GM18867 (cell line): ENCODE data around the gene HELLS.
"Not testable (repeated sequence)": the region's sequence is repeated elsewhere in the genome, so short reads cannot be mapped to it uniquely, and the experiment has no call there.

Experiments used
- ATAC-seq: cut with Tn5 transposase; IDR thresholded peaks from one replicate; pipeline ENCODE4 v1.9.1; 2021; ENCODE audit warnings: mild to moderate bottlenecking, moderate library complexity; ENCODE audit not compliant: unreplicated experiment

The HELLS gene

GRCh38 chr10:94545391-94546048, at the start of gene HELLS:
TSS of gene HELLS (plus strand) at chr10:94545788. CDS start at chr10:94545922, 134 bp downstream.
- ATAC-seq = peak; percentile 76

DNA sequence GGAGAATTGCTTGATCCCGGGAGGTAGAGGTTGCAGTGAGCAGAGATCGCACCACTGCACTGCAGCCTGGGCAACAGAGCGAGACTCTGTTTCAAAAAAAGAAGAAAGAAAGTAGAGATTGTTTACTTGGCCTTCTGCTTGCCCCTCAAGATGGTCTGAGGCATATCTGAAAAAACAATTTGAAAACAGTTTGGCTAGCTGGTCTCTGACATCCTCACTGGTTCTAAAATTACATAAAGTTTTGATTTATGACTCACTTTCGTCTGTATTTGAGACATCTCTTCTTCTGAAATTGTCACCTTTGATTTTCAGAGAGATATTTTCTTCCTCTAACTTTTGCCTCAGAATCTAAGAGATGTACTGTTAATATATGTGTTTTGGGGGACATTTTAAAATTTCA, 49.6 kb upstream of the HELLS start:
- ATAC-seq = peak; percentile 83

DNA sequence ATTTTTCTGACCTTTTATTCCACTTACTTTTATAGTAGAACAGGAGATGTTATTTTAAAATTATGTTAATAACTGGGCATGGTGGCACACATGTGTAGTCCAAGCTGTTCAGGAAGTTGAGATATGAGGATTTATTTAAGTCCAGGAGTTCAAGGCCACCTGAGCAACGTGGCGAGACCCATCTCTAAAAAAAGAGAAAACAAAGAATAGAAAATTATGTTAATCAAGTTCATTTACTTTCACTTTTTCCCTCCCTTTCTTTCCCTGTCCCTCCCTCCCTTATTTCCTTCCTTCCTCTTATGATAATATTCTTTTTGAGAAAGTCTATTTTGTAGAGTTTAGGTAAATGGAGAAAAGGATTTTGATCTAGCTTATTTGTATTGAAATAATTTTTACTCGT, 48.9 kb upstream of the HELLS start:
- ATAC-seq = no peak

DNA sequence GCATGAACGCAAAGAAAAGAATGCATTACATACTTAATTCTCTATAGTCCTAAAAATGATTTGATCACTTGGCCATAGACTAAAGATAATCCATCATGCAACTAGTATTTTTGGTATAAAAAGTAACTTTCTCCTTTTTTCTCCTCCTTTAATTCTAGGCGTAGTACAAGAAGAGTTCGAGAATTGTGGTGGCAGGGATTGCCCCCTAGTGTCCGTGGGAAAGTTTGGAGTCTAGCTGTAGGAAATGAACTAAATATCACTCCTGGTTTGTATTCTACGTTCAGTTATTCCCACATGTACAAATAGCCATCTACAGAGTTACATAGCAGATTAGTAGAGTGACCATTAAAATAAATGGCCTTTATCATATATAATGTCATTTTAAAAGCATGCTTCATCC, 45.5 kb upstream of the HELLS start:
- no peak for ATAC-seq

- ATAC-seq = no peak
Measured at GRCh38 chr10:94521276-94522250, 24.0 kb upstream of the HELLS start.

GRCh38 chr10:94524146-94524545, 21.4 kb upstream of the HELLS start:
- ATAC-seq = no peak

GRCh38 chr10:94524711-94525110, 20.9 kb upstream of the HELLS start:
- no peak for ATAC-seq

GRCh38 chr10:94531550-94531949, 14.0 kb upstream of the HELLS start:
- ATAC-seq = not testable (repeated sequence)

GRCh38 chr10:94533027-94533426, 12.6 kb upstream of the HELLS start:
- no peak for ATAC-seq

GRCh38 chr10:94542282-94542681, 3.3 kb upstream of the HELLS start:
- ATAC-seq = not testable (repeated sequence)

- peak; percentile 20 for ATAC-seq
Measured at GRCh38 chr10:94546049-94546900, 687 bp downstream of the HELLS start.

GRCh38 chr10:94546901-94547185, 1.3 kb downstream of the HELLS start:
- no peak for ATAC-seq

- no peak for ATAC-seq
Measured at GRCh38 chr10:94549221-94549620, 3.6 kb downstream of the HELLS start.

GRCh38 chr10:94567714-94568307, 22.2 kb downstream of the HELLS start:
- not testable (repeated sequence) for ATAC-seq

DNA sequence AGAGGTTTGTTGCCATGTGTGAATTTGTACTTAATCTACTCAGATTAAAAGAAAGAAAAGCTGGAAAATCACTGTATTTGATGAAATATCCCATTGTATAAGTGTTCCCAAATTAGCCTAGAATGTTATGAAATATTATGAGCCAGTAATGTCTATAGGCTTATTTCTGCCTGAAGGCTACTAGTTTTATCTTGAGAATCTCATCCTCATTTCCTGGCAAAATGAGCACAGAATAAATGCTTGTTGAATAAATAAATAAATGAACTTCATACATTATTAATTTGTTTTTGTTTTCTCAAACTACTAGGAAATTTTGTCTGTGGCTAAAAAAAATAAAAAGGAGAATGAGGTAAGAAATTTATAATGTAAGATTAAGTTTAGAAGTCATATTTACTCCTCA, 25.5 kb downstream of the HELLS start:
- no peak for ATAC-seq

DNA sequence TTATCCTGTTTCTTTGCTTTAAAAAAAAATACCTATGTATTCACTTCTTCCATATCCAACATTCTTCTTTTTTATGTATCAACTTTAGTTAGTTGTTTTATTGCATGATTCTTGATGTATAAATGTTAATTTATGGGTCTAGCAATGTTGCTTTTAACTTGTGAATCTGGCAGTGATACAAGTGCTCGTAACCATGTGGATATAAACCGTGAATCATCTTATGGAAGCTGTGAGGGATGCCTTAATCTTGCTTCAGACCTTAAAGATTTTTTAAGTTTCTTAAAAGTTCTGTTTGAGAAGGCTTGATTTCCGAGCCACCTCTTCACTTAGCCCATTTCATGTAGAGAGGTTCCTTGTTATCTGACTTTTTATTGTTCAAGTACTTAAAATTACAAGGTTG, 25.9 kb downstream of the HELLS start:
- ATAC-seq = no peak

- ATAC-seq = no peak
Measured at GRCh38 chr10:94578790-94579189, 33.2 kb downstream of the HELLS start.

DNA sequence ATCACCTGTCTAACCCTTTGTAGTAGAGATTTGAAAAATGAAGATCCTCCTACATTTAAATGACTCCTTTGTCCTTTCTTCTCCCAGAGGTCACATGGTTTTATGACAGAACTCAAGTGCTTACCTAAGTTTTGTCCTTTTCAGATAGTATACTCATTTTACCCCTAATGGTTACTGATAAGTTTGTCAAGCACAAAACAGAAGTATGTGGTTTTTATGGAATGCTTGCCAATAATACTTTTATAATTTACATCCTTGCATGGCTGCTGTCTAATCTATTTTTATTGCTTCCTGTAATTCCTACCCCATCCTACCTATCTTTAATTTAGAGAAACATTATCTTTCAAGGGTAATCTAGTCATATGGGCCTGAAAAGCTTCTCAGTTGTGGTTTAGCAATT, 37.5 kb downstream of the HELLS start:
- ATAC-seq = no peak

DNA sequence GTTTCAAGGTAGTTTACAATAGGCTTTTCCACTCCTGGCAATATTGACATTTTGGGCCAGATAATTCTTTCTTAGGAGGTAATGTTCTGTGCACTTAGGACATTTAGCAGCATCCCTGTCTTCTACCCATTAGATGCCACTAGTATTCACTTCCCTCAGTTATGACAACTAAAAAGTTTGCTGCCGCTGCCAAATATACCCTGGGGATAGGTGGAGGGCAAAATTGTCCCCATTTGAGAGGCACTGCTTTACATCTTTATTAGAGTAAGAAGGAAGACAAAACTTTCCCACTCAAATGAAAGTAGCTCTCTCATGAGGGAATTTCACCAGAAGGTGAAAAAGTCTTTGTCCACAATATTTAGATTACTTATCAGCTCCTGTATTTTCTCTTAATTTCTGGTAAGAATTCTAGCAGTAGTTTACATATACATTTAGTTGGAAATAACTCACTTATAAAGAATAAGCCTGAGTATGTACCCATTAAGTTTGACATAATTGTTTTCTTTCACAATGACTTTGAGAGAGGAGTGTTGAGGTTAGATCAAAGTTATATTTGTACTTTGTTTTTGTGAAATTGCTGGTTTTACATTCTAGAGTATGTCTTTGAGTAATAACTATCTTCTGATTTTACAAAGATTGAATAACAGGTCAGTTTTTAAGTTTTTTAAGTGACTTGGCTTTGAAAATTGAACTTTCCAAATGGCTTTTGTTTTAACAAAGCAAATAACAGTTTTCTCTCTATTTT, 46.0 kb downstream of the HELLS start:
- peak; percentile 73 for ATAC-seq
